ENCODE measurements around the gene HCRTR1.

Gene HCRTR1

GRCh38 chr1:31617218-31617915 is at the start of gene HCRTR1:
Gene HCRTR1, plus strand, starts transcription at chr1:31617689. Its CDS starts 1,504 bp downstream, at chr1:31619193.
- no peak for DNase-seq

GRCh38 chr1:31567956-31568570 is 49.4 kb upstream of the HCRTR1 start:
- DNase-seq, result no peak

GRCh38 chr1:31568895-31569595 is 48.4 kb upstream of the HCRTR1 start:
- no peak for DNase-seq

- no peak for DNase-seq
Observed at GRCh38 chr1:31569596-31570173, 47.8 kb upstream of the HCRTR1 start.

- DNase-seq, result no peak
Observed at GRCh38 chr1:31570228-31570627, 47.3 kb upstream of the HCRTR1 start.

- no peak for DNase-seq
Observed at GRCh38 chr1:31570906-31571305, 46.6 kb upstream of the HCRTR1 start.

GRCh38 chr1:31571340-31572295 is 45.9 kb upstream of the HCRTR1 start:
- DNase-seq, result no peak

GRCh38 chr1:31572323-31573104 is 45.0 kb upstream of the HCRTR1 start:
- DNase-seq, result no peak

- DNase-seq, result no peak
Observed at GRCh38 chr1:31573261-31573660, 44.2 kb upstream of the HCRTR1 start.

GRCh38 chr1:31574749-31575368 is 42.6 kb upstream of the HCRTR1 start:
- no peak for DNase-seq

- DNase-seq, result no peak
Observed at GRCh38 chr1:31575369-31576140, 41.9 kb upstream of the HCRTR1 start.

- DNase-seq, result no peak
Observed at GRCh38 chr1:31576201-31576669, 41.3 kb upstream of the HCRTR1 start, which contains the start of gene TINAGL1. Gene TINAGL1, plus strand, starts transcription at chr1:31576515. Its CDS starts 634 bp downstream, at chr1:31577149.

GRCh38 chr1:31576743-31577455 is 40.6 kb upstream of the HCRTR1 start:
- no peak for DNase-seq

GRCh38 chr1:31577515-31578192 is 39.8 kb upstream of the HCRTR1 start:
- no peak for DNase-seq

GRCh38 chr1:31579374-31579773 is 38.1 kb upstream of the HCRTR1 start:
- DNase-seq, result no peak

- no peak for DNase-seq
Observed at GRCh38 chr1:31580513-31580870, 37.0 kb upstream of the HCRTR1 start.

GRCh38 chr1:31580891-31581603 is 36.4 kb upstream of the HCRTR1 start:
- no peak for DNase-seq
